Measurements from ENCODE around the gene SH3BGRL2. TPM values are rescaled to one million over a fixed set of nuclear protein-coding genes. Genes with fewer than 3 reads are reported as not detected.

Gene SH3BGRL2
- total RNA-seq, 4 donors from 2014 or later: 34.2 to 102 (median 56.6) TPM

- peaks cover 0 to 10% (median 0%) of the 10 kb centered on the region in 3 donors for H3K4me1 ChIP-seq
- intact Hi-C loops (cut with DNase I): no loop called here
- no peaks in the 10 kb centered on the region for H3K27me3 ChIP-seq
- 94 to 100% methylated on average over 2 of the region's 2 CpGs for WGBS, 2 donors
- TF ChIP-seq, protein P1, sequence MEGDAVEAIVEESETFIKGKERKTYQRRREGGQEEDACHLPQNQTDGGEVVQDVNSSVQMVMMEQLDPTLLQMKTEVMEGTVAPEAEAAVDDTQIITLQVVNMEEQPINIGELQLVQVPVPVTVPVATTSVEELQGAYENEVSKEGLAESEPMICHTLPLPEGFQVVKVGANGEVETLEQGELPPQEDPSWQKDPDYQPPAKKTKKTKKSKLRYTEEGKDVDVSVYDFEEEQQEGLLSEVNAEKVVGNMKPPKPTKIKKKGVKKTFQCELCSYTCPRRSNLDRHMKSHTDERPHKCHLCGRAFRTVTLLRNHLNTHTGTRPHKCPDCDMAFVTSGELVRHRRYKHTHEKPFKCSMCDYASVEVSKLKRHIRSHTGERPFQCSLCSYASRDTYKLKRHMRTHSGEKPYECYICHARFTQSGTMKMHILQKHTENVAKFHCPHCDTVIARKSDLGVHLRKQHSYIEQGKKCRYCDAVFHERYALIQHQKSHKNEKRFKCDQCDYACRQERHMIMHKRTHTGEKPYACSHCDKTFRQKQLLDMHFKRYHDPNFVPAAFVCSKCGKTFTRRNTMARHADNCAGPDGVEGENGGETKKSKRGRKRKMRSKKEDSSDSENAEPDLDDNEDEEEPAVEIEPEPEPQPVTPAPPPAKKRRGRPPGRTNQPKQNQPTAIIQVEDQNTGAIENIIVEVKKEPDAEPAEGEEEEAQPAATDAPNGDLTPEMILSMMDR (IDR thresholded peaks at IDR 0.05): no peak
- no peak for TF ChIP-seq POLR2A (IDR thresholded peaks at IDR 0.05)
- no peaks in the 10 kb centered on the region for H3K36me3 ChIP-seq
- H3K9me3 ChIP-seq: no peaks in the 10 kb centered on the region
- DNase-seq: no peak
- H3K27ac ChIP-seq: no peak overlapping the region
- H3K4me3 ChIP-seq: no peak overlapping the region
Observed at GRCh38 chr6:79717989-79718388, 86.9 kb downstream of the SH3BGRL2 start.

DNA sequence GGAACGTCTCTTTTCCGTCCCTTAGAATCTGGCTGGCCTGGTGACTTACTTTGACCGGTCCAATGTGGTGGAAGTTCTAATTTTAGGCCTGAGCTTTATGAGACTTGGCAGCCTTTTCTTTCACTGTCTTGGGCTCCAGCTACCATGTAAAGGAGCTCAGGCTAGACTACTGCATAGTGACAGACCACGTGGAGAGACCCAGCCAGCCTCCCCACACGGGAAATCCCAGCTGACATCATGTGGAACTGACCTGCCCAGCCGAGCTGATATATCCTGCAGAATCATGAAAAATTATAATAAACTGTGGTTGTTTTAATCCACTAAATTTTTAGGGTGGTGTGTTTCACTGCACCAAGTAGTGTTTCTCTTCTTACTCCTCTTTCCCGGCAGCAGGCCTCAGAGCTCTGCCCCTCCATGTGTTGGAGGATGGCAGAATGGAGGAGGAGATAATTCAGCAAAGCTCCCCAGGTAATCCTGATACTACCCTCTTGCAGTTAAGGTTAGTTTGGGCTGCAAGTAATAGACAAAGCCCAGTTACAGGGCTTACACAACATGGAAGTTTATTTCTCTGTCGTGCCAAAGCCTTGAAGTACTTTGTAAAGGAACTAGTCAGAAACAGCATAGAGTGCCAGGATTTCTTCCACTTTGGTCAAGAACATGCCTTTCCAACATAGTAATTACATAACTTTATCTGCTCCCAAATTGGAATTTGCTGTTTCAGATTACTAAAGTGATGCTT lies 87.5 kb downstream of the SH3BGRL2 start:
- no peak for TF ChIP-seq POLR2A (IDR thresholded peaks at IDR 0.05)
- TF ChIP-seq, protein P1 (IDR thresholded peaks at IDR 0.05): no peak
- Histone ChIP-seq H3K36me3 (no peaks in the 10 kb centered on the region), H3K27me3 (no peaks in the 10 kb centered on the region), H3K9me3 (no peaks in the 10 kb centered on the region), H3K4me3 (no peak overlapping the region), H3K4me1 (peaks cover 0 to 10% (median 0%) of the 10 kb centered on the region in 3 donors), H3K27ac (peak overlapping the region in 1 of 4 donors; percentile 8)
- DNase-seq: no peak
- WGBS, 2 donors: 75 to 84% methylated on average over 6 to 7 of the region's 8 CpGs
- intact Hi-C loops (cut with DNase I): no loop called here

DNA sequence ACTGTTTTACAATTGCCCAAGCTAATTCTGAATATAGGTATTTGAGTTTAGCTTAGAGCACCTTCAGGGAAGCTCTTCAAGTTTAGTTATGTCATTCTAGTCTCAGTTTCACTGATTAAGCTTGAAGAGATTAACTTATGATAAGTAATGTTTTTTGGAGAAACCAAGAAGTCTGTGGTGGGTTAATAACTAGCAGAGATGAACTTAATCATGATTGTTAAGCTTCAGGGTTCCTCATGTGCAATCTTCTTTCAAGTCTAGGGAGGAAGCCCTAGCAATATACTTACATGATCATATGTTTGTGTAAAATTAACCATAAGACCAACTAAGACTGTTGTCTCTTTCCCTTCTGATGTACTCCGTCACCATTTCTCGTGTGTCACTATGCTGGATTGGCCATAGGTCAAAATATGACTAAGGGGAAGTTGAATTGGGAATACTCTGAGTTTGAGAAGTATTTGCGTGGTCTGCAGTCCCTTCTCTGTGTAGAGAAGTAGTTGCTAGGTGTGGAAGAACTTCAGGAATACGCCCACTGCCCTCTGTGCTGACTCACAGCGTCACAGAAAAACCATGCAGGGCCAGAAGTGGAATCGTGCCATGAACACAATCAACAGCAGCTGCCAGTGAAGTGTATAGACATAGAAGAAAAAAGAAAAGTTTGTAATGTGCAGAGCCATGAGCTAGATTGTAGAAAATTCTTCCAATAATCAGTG lies 88.3 kb downstream of the SH3BGRL2 start:
- H3K36me3 ChIP-seq: no peaks in the 10 kb centered on the region
- TF ChIP-seq, protein P1 (IDR thresholded peaks at IDR 0.05): no peak
- no peak for TF ChIP-seq POLR2A (IDR thresholded peaks at IDR 0.05)
- peaks cover 0 to 10% (median 0%) of the 10 kb centered on the region in 3 donors for H3K4me1 ChIP-seq
- H3K9me3 ChIP-seq: no peaks in the 10 kb centered on the region
- no peak for DNase-seq
- intact Hi-C loops (cut with DNase I): no loop called here
- no peak overlapping the region for H3K4me3 ChIP-seq
- H3K27me3 ChIP-seq: no peaks in the 10 kb centered on the region
- peak overlapping the region in 1 of 4 donors; percentile 8 for H3K27ac ChIP-seq
- WGBS, 2 donors: 58 to 60% methylated on average over 6 of the region's 6 CpGs

DNA sequence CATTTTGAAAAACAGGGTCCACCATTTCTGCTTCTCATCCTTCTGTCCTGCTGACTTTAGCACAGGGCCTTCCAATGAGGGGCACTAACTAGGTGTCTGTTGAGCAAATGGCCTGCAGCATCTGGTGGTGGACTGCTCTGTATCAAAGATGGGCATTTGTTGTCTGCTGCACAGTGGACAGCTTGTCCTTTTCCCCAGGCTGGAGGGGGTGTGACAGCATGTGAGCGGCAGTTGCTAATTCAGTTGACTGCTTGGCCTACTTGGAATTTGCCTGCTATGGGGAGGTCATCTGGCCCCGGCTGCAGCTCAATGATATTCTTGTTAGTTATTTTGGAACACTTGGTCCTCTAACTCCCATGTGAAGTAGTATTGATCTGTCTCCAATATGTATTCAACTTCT lies 93.7 kb downstream of the SH3BGRL2 start:
- Histone ChIP-seq H3K4me3 (no peak overlapping the region), H3K36me3 (no peaks in the 10 kb centered on the region), H3K4me1 (peaks cover 0 to 2% (median 0%) of the 10 kb centered on the region in 3 donors), H3K9me3 (no peaks in the 10 kb centered on the region), H3K27me3 (no peaks in the 10 kb centered on the region), H3K27ac (no peak overlapping the region)
- 93 to 94% methylated on average over 2 of the region's 2 CpGs for WGBS, 2 donors
- no peak for TF ChIP-seq POLR2A (IDR thresholded peaks at IDR 0.05)
- TF ChIP-seq, protein P1 (IDR thresholded peaks at IDR 0.05): no peak
- no peak for DNase-seq
- intact Hi-C loops (cut with DNase I): no loop called here

DNA sequence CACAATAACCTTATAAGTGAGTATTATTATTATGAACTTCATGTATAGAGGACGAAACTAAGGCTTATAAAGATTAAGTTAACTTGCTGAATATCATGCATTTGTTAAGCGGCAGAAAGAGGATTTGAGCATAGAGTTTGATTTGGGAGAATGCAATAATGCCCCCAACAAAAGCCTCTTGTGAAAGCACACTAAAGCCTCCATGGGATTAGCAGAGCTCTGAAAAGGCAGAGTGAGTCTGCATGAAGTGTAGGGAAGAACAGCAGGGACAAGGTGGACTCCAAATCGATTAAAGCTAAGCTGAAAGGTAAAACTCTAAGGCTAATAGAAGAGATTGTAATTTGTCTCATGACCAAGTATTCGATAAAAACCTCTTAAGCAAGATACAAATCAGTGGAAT lies 100.3 kb downstream of the SH3BGRL2 start:
- H3K27me3 ChIP-seq: no peaks in the 10 kb centered on the region
- H3K9me3 ChIP-seq: no peaks in the 10 kb centered on the region
- WGBS, 2 donors: 69 to 76% methylated on average over 4 of the region's 4 CpGs
- intact Hi-C loops (cut with DNase I): no loop called here
- no peaks in the 10 kb centered on the region for H3K4me1 ChIP-seq
- H3K4me3 ChIP-seq: no peak overlapping the region
- H3K36me3 ChIP-seq: no peaks in the 10 kb centered on the region
- no peak for TF ChIP-seq POLR2A (IDR thresholded peaks at IDR 0.05)
- TF ChIP-seq, protein P1 (IDR thresholded peaks at IDR 0.05): no peak
- no peak overlapping the region for H3K27ac ChIP-seq
- DNase-seq: no peak
